HepG2 (cell line): ENCODE measurements around the gene RBM15B. TPM values are rescaled to one million over a fixed set of nuclear protein-coding genes. Genes with fewer than 3 reads are reported as not detected.

Experiments used
- ARID4A ChIP-seq: sonication (generic); formaldehyde crosslinking; IDR thresholded peaks from 2 replicates; pipeline ENCODE4 v1.5.0; 2020; ENCODE audit warnings: mild to moderate bottlenecking, missing genetic modification reagents, borderline replicate concordance
- BORCS8-MEF2B ChIP-seq: sonication (generic); formaldehyde crosslinking; IDR thresholded peaks from 2 replicates; pipeline ENCODE4 v1.8.0; 2022; ENCODE audit warnings: mild to moderate bottlenecking, missing genetic modification reagents
- BRD4 ChIP-seq: sonication (generic); formaldehyde crosslinking; IDR thresholded peaks from 2 replicates; pipeline ENCODE4 v1.4.0; 2020; ENCODE audit warnings: missing genetic modification reagents
- CBX1 ChIP-seq: IDR thresholded peaks from one replicate; pipeline ENCODE4 v1.6.1; 2016; ENCODE audit warnings: antibody characterized with exemption, low read depth
- NCOA2 ChIP-seq: sonication (generic); formaldehyde crosslinking; IDR thresholded peaks from 2 replicates; pipeline ENCODE4 v1.8.0; 2022; ENCODE audit warnings: inconsistent platforms
- NCOR1 ChIP-seq: fragments of 200-600 bp; sonication (generic); IDR thresholded peaks from 2 replicates; pipeline ENCODE4 v1.7.0; 2017; ENCODE audit warnings: antibody characterized with exemption, low read length, borderline replicate concordance
- PAXIP1 ChIP-seq: sonication (generic); formaldehyde crosslinking; conservative IDR thresholded peaks from 2 replicates; pipeline ENCODE4 v1.4.0; 2020; ENCODE audit warnings: mild to moderate bottlenecking, missing genetic modification reagents, moderate library complexity
- PHF5A ChIP-seq: IDR thresholded peaks from one replicate; pipeline ENCODE4 v1.6.1; 2018; ENCODE audit warnings: low read depth, missing genetic modification reagents; ENCODE audit not compliant: unreplicated experiment
- SAP130 ChIP-seq: IDR thresholded peaks from 2 replicates; pipeline ENCODE4 v1.6.1; 2016; ENCODE audit warnings: low read depth
- TOE1 ChIP-seq: sonication (generic); formaldehyde crosslinking; IDR thresholded peaks from 2 replicates; pipeline ENCODE4 v1.4.0; 2020; ENCODE audit warnings: mild to moderate bottlenecking, missing genetic modification reagents
- TRAFD1 ChIP-seq: sonication (generic); formaldehyde crosslinking; IDR thresholded peaks from 2 replicates; pipeline ENCODE4 v1.5.1; 2020; ENCODE audit warnings: missing genetic modification reagents, mild to moderate bottlenecking, borderline replicate concordance
- ZKSCAN8 ChIP-seq: IDR thresholded peaks from 2 replicates; pipeline ENCODE4 v1.6.1; 2016; ENCODE audit warnings: borderline replicate concordance, missing genetic modification reagents, missing compliant biosample characterization
- ZMYM3 ChIP-seq: sonication (generic); formaldehyde crosslinking; IDR thresholded peaks from 2 replicates; pipeline ENCODE4 v1.5.1; 2020; ENCODE audit warnings: mild to moderate bottlenecking, missing genetic modification reagents
- ZNF207 ChIP-seq: fragments of 450-650 bp; IDR thresholded peaks from 2 replicates; pipeline ENCODE4 v1.6.1; 2016; ENCODE audit warnings: antibody characterized with exemption, borderline replicate concordance
- ZNF253 ChIP-seq: sonication (generic); formaldehyde crosslinking; IDR thresholded peaks from 2 replicates; pipeline ENCODE4 v1.8.0; 2022; ENCODE audit warnings: mild to moderate bottlenecking, missing genetic modification reagents, borderline replicate concordance
- ZNF256 ChIP-seq: sonication (generic); formaldehyde crosslinking; conservative IDR thresholded peaks from 2 replicates; pipeline ENCODE4 v1.4.0; 2020; ENCODE audit warnings: missing genetic modification reagents
- ZNF260 ChIP-seq: sonication (generic); formaldehyde crosslinking; IDR thresholded peaks from 2 replicates; pipeline ENCODE4 v1.4.0; 2020; ENCODE audit warnings: missing genetic modification reagents, low read depth, mild to moderate bottlenecking, borderline replicate concordance
- ZNF382 ChIP-seq: sonication (generic); formaldehyde crosslinking; IDR thresholded peaks from 2 replicates; pipeline ENCODE4 v1.5.0; 2020; ENCODE audit warnings: missing genetic modification reagents, mild to moderate bottlenecking, borderline replicate concordance
- ZNF468 ChIP-seq: sonication (generic); formaldehyde crosslinking; IDR thresholded peaks from 2 replicates; pipeline ENCODE4 v1.8.0; 2022; ENCODE audit warnings: mild to moderate bottlenecking, moderate library complexity, missing genetic modification reagents
- ZNF629 ChIP-seq: sonication (generic); formaldehyde crosslinking; conservative IDR thresholded peaks from 2 replicates; pipeline ENCODE4 v1.5.0; 2020; ENCODE audit warnings: missing genetic modification reagents
- ZNF782 ChIP-seq: sonication (generic); formaldehyde crosslinking; IDR thresholded peaks from 2 replicates; pipeline ENCODE4 v1.4.0; 2020; ENCODE audit warnings: missing genetic modification reagents, mild to moderate bottlenecking, borderline replicate concordance
- polyA plus RNA-seq, 8 experiments: library from polyadenylated mRNA; depleted of rRNA in 3 of 8; stranded (reverse) in 7 of 8; unstranded in 1 of 8; fragments of >200 nt; fragmentation: Illumina TruSeq in 4 of 8; extraction: Trizol in 4 of 8; gene quantifications; 2 replicates each; pipeline versions ENCODE4 v1.2.1 to v1.2.3, GENCODE V29; 2011 to 2016; ENCODE audit warnings: low read depth in 4 of 8, missing spikeins in 1 of 8, mixed read lengths in 1 of 8; ENCODE audit not compliant: insufficient read depth in 1 of 8
- total RNA-seq, 5 experiments: library from RNA; depleted of rRNA; stranded (reverse); fragments of >200 nt; fragmentation: Illumina TruSeq; extraction: Trizol; gene quantifications; 2 replicates each; pipeline ENCODE4 v1.2.3, GENCODE V29; 2016; ENCODE audit warnings: low read depth in 1 of 5

RBM15B gene
- total and polyA plus RNA-seq, 2 of the 13 experiments (the other 11 are each of a cell fraction or from before 2014, with no cell fraction given) = 8.2 to 19.3 TPM

- TF ChIP-seq ARID4A (CRISPR knock-in tag) = no peak
- TF ChIP-seq ZNF782 (CRISPR knock-in tag) = no peak
- 0 out of 2 replicates have a peak, but pooled peaks have one; percentile 2 for TF ChIP-seq ZNF253 (CRISPR knock-in tag)
- TF ChIP-seq ZNF468 (CRISPR knock-in tag) = no peak
- no peak for TF ChIP-seq SAP130 (CRISPR knock-in tag)
- TF ChIP-seq ZKSCAN8 (CRISPR knock-in tag) = no peak
- TF ChIP-seq ZNF629 (CRISPR knock-in tag) = no peak
- no peak for TF ChIP-seq PHF5A
- TF ChIP-seq NCOR1 = no peak
- no peak for TF ChIP-seq TOE1 (CRISPR knock-in tag)
- no peak for TF ChIP-seq ZNF256 (CRISPR knock-in tag)
- TF ChIP-seq TRAFD1 (CRISPR knock-in tag) = no peak
- TF ChIP-seq BRD4 (CRISPR knock-in tag) = no peak
- no peak for TF ChIP-seq ZNF207
- TF ChIP-seq ZNF382 (CRISPR knock-in tag) = no peak
- TF ChIP-seq ZMYM3 = no peak
- TF ChIP-seq BORCS8-MEF2B (CRISPR knock-in tag) = no peak
- TF ChIP-seq NCOA2 = no peak
- TF ChIP-seq ZNF260 (CRISPR knock-in tag) = no peak
- no peak for TF ChIP-seq PAXIP1
- TF ChIP-seq CBX1 = no peak
Measured at GRCh38 chr3:51390246-51391074, 625 bp upstream of the RBM15B start (continued).
